ENCODE results near the gene GAS6.

GAS6 gene

GRCh38 chr13:113889467-113889866 lies 25.6 kb upstream of the GAS6 start:
- DNase-seq (ENCODE audit: low spot score), result no peak
- in situ Hi-C loops (cut with MboI; ENCODE audit: low sequenced_read_pairs, unreplicated experiment), result no loop called here
- TF ChIP-seq CTCF (IDR thresholded peaks at IDR 0.05; ENCODE audit: borderline replicate concordance, control extremely low read depth, extremely low read depth, insufficient read depth, missing control alignments), result no peak

GRCh38 chr13:113888701-113889330 lies 24.9 kb upstream of the GAS6 start:
- TF ChIP-seq CTCF (IDR thresholded peaks at IDR 0.05; ENCODE audit: borderline replicate concordance, control extremely low read depth, extremely low read depth, insufficient read depth, missing control alignments), result no peak
- in situ Hi-C loops (cut with MboI; ENCODE audit: low sequenced_read_pairs, unreplicated experiment), result no loop called here
- no peak for DNase-seq (ENCODE audit: low spot score)

- DNase-seq (ENCODE audit: low spot score), result no peak
- in situ Hi-C loops (cut with MboI; ENCODE audit: low sequenced_read_pairs, unreplicated experiment), result no loop called here
- no peak for TF ChIP-seq CTCF (IDR thresholded peaks at IDR 0.05; ENCODE audit: borderline replicate concordance, control extremely low read depth, extremely low read depth, insufficient read depth, missing control alignments)
Observed at GRCh38 chr13:113887700-113888201, 23.9 kb upstream of the GAS6 start.

- no peak for TF ChIP-seq CTCF (IDR thresholded peaks at IDR 0.05; ENCODE audit: borderline replicate concordance, control extremely low read depth, extremely low read depth, insufficient read depth, missing control alignments)
- in situ Hi-C loops (cut with MboI; ENCODE audit: low sequenced_read_pairs, unreplicated experiment), result no loop called here
- no peak for DNase-seq (ENCODE audit: low spot score)
Observed at GRCh38 chr13:113886561-113887112, 22.8 kb upstream of the GAS6 start.

- in situ Hi-C loops (cut with MboI; ENCODE audit: low sequenced_read_pairs, unreplicated experiment), result no loop called here
- no peak for DNase-seq (ENCODE audit: low spot score)
- TF ChIP-seq CTCF (IDR thresholded peaks at IDR 0.05; ENCODE audit: borderline replicate concordance, control extremely low read depth, extremely low read depth, insufficient read depth, missing control alignments), result no peak
Observed at GRCh38 chr13:113884821-113885220, 20.9 kb upstream of the GAS6 start.

- no peak for DNase-seq (ENCODE audit: low spot score)
- no peak for TF ChIP-seq CTCF (IDR thresholded peaks at IDR 0.05; ENCODE audit: borderline replicate concordance, control extremely low read depth, extremely low read depth, insufficient read depth, missing control alignments)
- in situ Hi-C loops (cut with MboI; ENCODE audit: low sequenced_read_pairs, unreplicated experiment), result no loop called here
Observed at GRCh38 chr13:113883921-113884804, 20.3 kb upstream of the GAS6 start.
